HCT116 (cell line): ENCODE measurements around the gene DNPH1. TPM values are rescaled to one million over a fixed set of nuclear protein-coding genes. Genes with fewer than 3 reads are reported as not detected.

Experiments used
- ATAC-seq: fragments of 200-7000 bp; cut with Tn5 transposase; 2 replicates; pipeline ENCODE4 v1.9.1; 2020; ENCODE audit warnings: mild to moderate bottlenecking, moderate library complexity
- BruUV-seq: library from RNA; stranded (reverse); fragments of 400-500 nt; replicated peaks from 2 replicates; lab custom pipeline; 2021; lab: Mats Ljungman, UMichigan
- CTCF ChIA-PET: fragments of 300-600 bp; sonication (Branson Sonifier 250); formaldehyde crosslinking; loops from one replicate; lab custom pipeline; 2021; ENCODE audit warnings: antibody characterized with exemption; lab: Charles Lee
- POLR2A ChIA-PET: fragments of 300-600, 350-600 bp; sonication (Branson Sonifier 250); formaldehyde crosslinking; loops from one replicate; lab custom pipeline; 2021; ENCODE audit warnings: antibody characterized with exemption; lab: Charles Lee
- RAD21 ChIA-PET, 2 experiments: fragments of 300-600 bp; sonication (Branson Sonifier 250); formaldehyde crosslinking; loops; one replicate each; lab custom pipeline; 2023; ENCODE audit warnings: low total read pairs in 2 of 2; ENCODE audit not compliant: uncharacterized antibody in 2 of 2, unreplicated experiment in 2 of 2, low non-redundant PET in 1 of 2; lab: Charles Lee
- DNase-seq: peaks from one replicate; pipeline ENCODE4 v3.0.0-alpha.2; 2010; ENCODE audit warnings: low read depth, low spot score
- H2AFZ ChIP-seq: fragments of 200-600 bp; shearing (Covaris generic), sonication (generic); 2 replicates; pipeline ENCODE4 v1.6.1; 2017; ENCODE audit warnings: low read depth, mixed run types, mixed read lengths, antibody characterized with exemption, low read length; ENCODE audit not compliant: poor library complexity, severe bottlenecking
- H3K27ac ChIP-seq: 2 replicates; pipeline ENCODE4 v1.5.1; 2012; ENCODE audit warnings: low read depth, low read length
- H3K27me3 ChIP-seq: fragments of 200-600 bp; sonication (generic); 2 replicates; pipeline ENCODE4 v1.6.1; 2016; ENCODE audit warnings: mixed run types, low read length, mixed read lengths; ENCODE audit not compliant: insufficient read depth
- H3K36me3 ChIP-seq, 2 experiments: fragments of 200-500 bp in 1 of 2; fragments of 200-600 bp in 1 of 2; sonication (Bioruptor generic) in 1 of 2; sonication (generic) in 1 of 2; 2 replicates each; pipeline versions ENCODE4 v1.5.1 to v1.6.1; 2014 to 2016; ENCODE audit warnings: low read length in 2 of 2, inconsistent platforms in 1 of 2, mixed read lengths in 1 of 2, mixed run types in 1 of 2; ENCODE audit not compliant: insufficient read depth in 2 of 2, control insufficient read depth in 1 of 2
- H3K4me1 ChIP-seq, 2 experiments: fragments of 200-600 bp in 1 of 2; sonication (generic) in 1 of 2; 2 replicates each; pipeline versions ENCODE4 v1.5.1 to v1.6.1; 2012 to 2017; ENCODE audit warnings: low read length in 2 of 2, inconsistent platforms in 1 of 2, mild to moderate bottlenecking in 1 of 2, mixed read lengths in 1 of 2, mixed run types in 1 of 2, moderate library complexity in 1 of 2; ENCODE audit not compliant: insufficient read depth in 2 of 2, control insufficient read depth in 1 of 2
- H3K4me2 ChIP-seq: fragments of 200-600 bp; sonication (generic); 2 replicates; pipeline ENCODE4 v1.6.1; 2017; ENCODE audit warnings: mixed run types, low read length, mixed read lengths
- H3K4me3 ChIP-seq, 2 experiments: fragments of 200-600 bp in 1 of 2; sonication (generic) in 1 of 2; replicated peaks in 1 of 2; 2 replicates each; pipeline ENCODE4 v1.5.1; 2011 to 2016; ENCODE audit warnings: low read length in 2 of 2, control low read depth in 1 of 2, low read depth in 1 of 2, mild to moderate bottlenecking in 1 of 2, mixed read lengths in 1 of 2, mixed run types in 1 of 2
- H3K79me2 ChIP-seq: fragments of 200-600 bp; sonication (generic); 2 replicates; pipeline ENCODE4 v1.6.1; 2017; ENCODE audit warnings: mild to moderate bottlenecking, mixed run types, low read length, moderate library complexity, mixed read lengths; ENCODE audit not compliant: insufficient read depth
- H3K9ac ChIP-seq: fragments of 200-600 bp; sonication (generic); 2 replicates; pipeline ENCODE4 v1.6.1; 2016; ENCODE audit warnings: low read length, mixed read lengths
- H3K9me2 ChIP-seq: fragments of 200-600 bp; sonication (generic), shearing (Covaris generic); 2 replicates; pipeline ENCODE4 v1.6.1; 2017; ENCODE audit warnings: mixed run types, mild to moderate bottlenecking, moderate library complexity; ENCODE audit not compliant: insufficient read depth
- H3K9me3 ChIP-seq, 2 experiments: fragments of 200-500 bp in 1 of 2; fragments of 200-600 bp in 1 of 2; sonication (Bioruptor generic) in 1 of 2; sonication (generic) in 1 of 2; 2 replicates each; pipeline ENCODE4 v1.6.1; 2014 to 2017; ENCODE audit warnings: low read length in 2 of 2, mixed read lengths in 2 of 2, inconsistent platforms in 1 of 2, low read depth in 1 of 2, mild to moderate bottlenecking in 1 of 2, mixed run types in 1 of 2, moderate library complexity in 1 of 2; ENCODE audit not compliant: control insufficient read depth in 1 of 2, insufficient read depth in 1 of 2
- H4K20me1 ChIP-seq: fragments of 200-600 bp; sonication (generic), shearing (Covaris generic); 2 replicates; pipeline ENCODE4 v1.6.1; 2017; ENCODE audit warnings: mixed run types, mild to moderate bottlenecking, moderate library complexity; ENCODE audit not compliant: insufficient read depth
- CBX3 ChIP-seq: IDR thresholded peaks from 2 replicates; pipeline ENCODE4 v1.6.1; 2012; ENCODE audit warnings: low read depth
- CEBPB ChIP-seq: IDR thresholded peaks from 2 replicates; pipeline ENCODE4 v1.6.1; 2012; ENCODE audit warnings: low read depth
- MAX ChIP-seq: IDR thresholded peaks from 2 replicates; pipeline ENCODE4 v1.6.1; 2012
- POLR2AphosphoS5 ChIP-seq: IDR thresholded peaks from 2 replicates; pipeline ENCODE4 v1.6.1; 2011; ENCODE audit warnings: mild to moderate bottlenecking, low read depth, low read length, moderate library complexity
- YY1 ChIP-seq: IDR thresholded peaks from 2 replicates; pipeline ENCODE4 v1.6.1; 2011; ENCODE audit warnings: low read length, low read depth, moderate library complexity, mild to moderate bottlenecking; ENCODE audit not compliant: insufficient replicate concordance; ENCODE audit errors: extremely low read depth
- ZNF274 ChIP-seq: fragments of 200-500 bp; sonication (Bioruptor generic); IDR thresholded peaks from 2 replicates; pipeline ENCODE4 v1.6.1; 2014; ENCODE audit warnings: mild to moderate bottlenecking, low read depth, low read length, inconsistent platforms
- intact Hi-C: fragments of 100-400 bp; cut with micrococcal nuclease; formaldehyde crosslinking; loops from 2 replicates; pipeline ENCODE4 v1.10.0; 2022
- total RNA-seq: library from RNA; stranded (reverse); gene quantifications from one replicate; pipeline ENCODE4 v1.2.1, GENCODE V29; 2021; ENCODE audit not compliant: unreplicated experiment

DNPH1 gene
- total RNA-seq, 1 experiment from 2014 or later, result 117 TPM

DNA sequence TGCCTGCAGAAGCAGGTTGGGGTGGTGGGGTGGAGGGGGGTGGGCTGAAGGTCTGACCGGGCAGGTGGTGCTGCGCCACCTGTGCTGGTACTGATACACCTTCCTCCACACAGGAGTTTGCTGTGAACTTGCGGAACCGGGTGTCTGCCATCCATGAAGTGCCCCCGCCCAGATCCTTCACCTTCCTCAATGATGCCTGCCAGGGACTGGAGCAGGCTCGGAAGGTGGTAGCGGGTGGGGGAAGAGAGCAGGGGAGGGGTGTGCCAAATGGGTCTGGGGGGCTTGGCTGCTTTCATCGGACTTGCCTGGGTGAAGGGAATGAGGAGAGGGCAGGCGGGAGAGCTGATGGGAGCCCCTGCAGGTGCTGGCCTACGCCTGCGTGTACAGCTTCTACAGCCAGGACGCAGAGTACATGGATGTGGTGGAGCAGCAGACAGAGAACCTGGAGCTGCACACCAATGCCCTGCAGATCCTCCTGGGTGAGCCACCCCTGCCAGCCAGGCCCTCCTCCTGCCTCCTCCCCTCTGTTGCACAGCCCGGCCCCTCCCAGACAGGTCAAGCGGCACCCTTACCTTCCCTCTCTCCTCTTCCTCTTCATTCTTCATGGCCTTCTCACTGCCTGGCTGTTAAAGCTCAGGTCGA, 6.7 kb downstream of the DNPH1 start:
- CTCF ChIA-PET, result no interaction called here
- Histone ChIP-seq H3K27ac (no peak overlapping the region), H3K9ac (no peak overlapping the region), H3K4me3 (no peak overlapping the region), H3K27me3 (no peaks in the 10 kb centered on the region), H2AFZ (no peak overlapping the region), H3K9me3 (no peaks in the 10 kb centered on the region), H3K4me2 (no peak overlapping the region), H3K9me2 (no peaks in the 10 kb centered on the region), H3K4me1 (peaks cover 0 to 4% of the 10 kb centered on the region in 2 experiments; a peak in 1 of 4 replicates), H3K79me2 (peaks cover 14% of the 10 kb centered on the region), H3K36me3 (peaks cover 7 to 10% of the 10 kb centered on the region in 2 experiments; a peak in 2 of 4 replicates), H4K20me1 (no peaks in the 10 kb centered on the region)
- peak; percentile 29; the same call in 1 of the 2 replicates for ATAC-seq
- no peak for TF ChIP-seq YY1
- TF ChIP-seq ZNF274, result no peak
- no peak for TF ChIP-seq POLR2AphosphoS5
- no peak for TF ChIP-seq MAX
- TF ChIP-seq CEBPB, result no peak
- TF ChIP-seq CBX3, result no peak
- RAD21 ChIA-PET, result no interaction called here
- no TSS peak for BruUV-seq
- DNase-seq, result no peak
- intact Hi-C loops, result no loop called here
- POLR2A ChIA-PET, result no interaction called here

DNA sequence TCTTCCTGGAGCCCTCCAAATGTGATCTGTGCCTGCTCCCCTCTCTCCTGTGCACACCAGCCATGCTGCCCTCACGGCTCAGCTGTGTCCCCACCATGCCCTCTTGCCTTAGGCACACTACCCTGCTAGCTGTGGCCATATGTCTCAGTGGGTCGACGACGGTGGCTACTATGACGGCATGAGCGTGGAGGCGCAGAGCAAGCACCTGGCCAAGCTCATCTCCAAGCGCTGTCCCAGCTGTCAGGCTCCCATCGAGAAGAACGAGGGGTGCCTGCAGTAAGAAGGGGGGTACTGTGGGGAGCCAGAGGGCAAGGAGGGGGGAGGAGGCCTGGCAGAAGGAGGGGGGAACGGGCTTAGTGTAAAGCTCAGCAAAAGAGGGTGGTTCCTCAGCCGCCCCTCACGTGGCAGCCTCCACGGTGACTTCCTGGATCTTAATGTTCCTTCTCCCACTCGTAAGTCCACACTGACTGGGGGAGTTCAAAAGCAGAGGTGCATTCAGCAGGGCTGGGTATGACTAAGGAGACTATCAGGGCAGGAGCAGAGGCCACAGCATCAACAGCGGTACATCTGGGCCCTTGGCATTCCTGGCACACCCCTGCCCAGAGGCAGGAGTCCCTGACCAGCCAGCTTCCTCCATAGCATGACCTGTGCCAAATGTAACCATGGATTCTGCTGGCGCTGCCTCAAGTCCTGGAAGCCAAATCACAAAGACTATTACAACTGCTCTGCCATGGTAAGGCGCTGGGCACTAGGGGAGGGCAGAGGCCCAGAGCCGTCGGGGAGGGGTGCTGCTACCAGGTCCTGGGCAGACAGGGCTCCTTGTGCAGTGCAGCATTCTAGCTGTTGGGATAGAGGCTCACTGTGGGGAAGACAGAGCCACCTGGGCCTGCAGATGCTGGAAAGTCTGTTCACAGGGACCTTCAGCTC, 8.0 kb downstream of the DNPH1 start:
- no peak overlapping the region for H2AFZ ChIP-seq
- H3K4me3 ChIP-seq, result no peak overlapping the region
- no peaks in the 10 kb centered on the region for H3K9me3 ChIP-seq
- ChIA-PET CTCF (interaction anchor here (1.1 kb wide), 1 partner anchor 8 kb away, joined by 3 read pairs; the partner anchor contains the start of gene DNPH1), POLR2A (no interaction called here), RAD21 (no interaction called here)
- no peak overlapping the region for H3K9ac ChIP-seq
- DNase-seq (no peak), ATAC-seq (no peak)
- no peak overlapping the region for H3K4me2 ChIP-seq
- intact Hi-C loops, result no loop called here
- no TSS peak for BruUV-seq
- H3K36me3 ChIP-seq, result peaks cover 7 to 8% of the 10 kb centered on the region in 2 experiments; a peak in 2 of 4 replicates
- H4K20me1 ChIP-seq, result no peaks in the 10 kb centered on the region
- 0 out of 2 replicates have a peak, but pooled peaks cover 3% of the 10 kb centered on the region for H3K79me2 ChIP-seq
- no peaks in the 10 kb centered on the region for H3K9me2 ChIP-seq
- no peak overlapping the region for H3K27ac ChIP-seq
- no peaks in the 10 kb centered on the region for H3K27me3 ChIP-seq
- no peak for TF ChIP-seq POLR2AphosphoS5
- TF ChIP-seq, all 23 proteins: peak for 0
- peaks cover 0 to 1% of the 10 kb centered on the region in 2 experiments; a peak in 1 of 4 replicates for H3K4me1 ChIP-seq
